Liver (tissue), 9 donors: Measurements from ENCODE around the gene PCF11. TPM values are rescaled to one million over a fixed set of nuclear protein-coding genes. Genes with fewer than 3 reads are reported as not detected.
"Not testable (repeated sequence)": the region's sequence is repeated elsewhere in the genome, so short reads cannot be mapped to it uniquely, and the experiment has no call there.

Source experiments
- DNase-seq: peaks from one replicate; pipeline ENCODE4 v3.0.0-alpha.2; 2017; ENCODE audit warnings: low spot score
- H3K27ac ChIP-seq, 2 donors: one replicate each; pipeline ENCODE4 v1.7.0; 2013; ENCODE audit warnings: inconsistent platforms in 2 of 2, low read length in 2 of 2, control low read depth in 1 of 2, low read depth in 1 of 2, mild to moderate bottlenecking in 1 of 2
- H3K27me3 ChIP-seq, 4 donors: one replicate each; pipeline versions ENCODE4 v1.6.1 to v1.7.0; 2013; ENCODE audit warnings: low read length in 3 of 4, inconsistent platforms in 1 of 4, mild to moderate bottlenecking in 1 of 4, moderate library complexity in 1 of 4; ENCODE audit not compliant: control insufficient read depth in 4 of 4, insufficient read depth in 4 of 4
- H3K36me3 ChIP-seq, 4 donors: one replicate each; pipeline versions ENCODE4 v1.6.1 to v1.7.0; 2013; ENCODE audit warnings: low read length in 3 of 4, mild to moderate bottlenecking in 3 of 4, low read depth in 1 of 4, moderate library complexity in 1 of 4; ENCODE audit not compliant: control insufficient read depth in 4 of 4, insufficient read depth in 3 of 4
- H3K4me1 ChIP-seq, 4 donors: one replicate each; pipeline versions ENCODE4 v1.6.1 to v1.7.0; 2013; ENCODE audit warnings: low read length in 3 of 4, mild to moderate bottlenecking in 3 of 4, moderate library complexity in 1 of 4; ENCODE audit not compliant: control insufficient read depth in 4 of 4, insufficient read depth in 4 of 4
- H3K4me3 ChIP-seq, 3 donors: one replicate each; pipeline versions ENCODE4 v1.6.1 to v1.7.0; 2013; ENCODE audit warnings: low read length in 3 of 3, control low read depth in 1 of 3, low read depth in 1 of 3, mild to moderate bottlenecking in 1 of 3
- H3K9ac ChIP-seq, 2 donors: one replicate each; pipeline ENCODE4 v1.7.0; 2013; ENCODE audit warnings: low read length in 2 of 2, mild to moderate bottlenecking in 2 of 2, moderate library complexity in 2 of 2, control low read depth in 1 of 2, low read depth in 1 of 2
- H3K9me3 ChIP-seq, 4 donors: one replicate each; pipeline versions ENCODE4 v1.6.1 to v1.7.0; 2013; ENCODE audit warnings: low read length in 3 of 4; ENCODE audit not compliant: control insufficient read depth in 4 of 4
- FOXA1 ChIP-seq: IDR thresholded peaks from 2 replicates; pipeline ENCODE4 v1.6.1; 2016; ENCODE audit warnings: antibody characterized with exemption
- FOXA2 ChIP-seq: IDR thresholded peaks from 2 replicates; pipeline ENCODE4 v1.6.1; 2016; ENCODE audit warnings: antibody characterized with exemption
- HNF4A ChIP-seq, 2 donors: conservative IDR thresholded peaks; 2 replicates each; pipeline ENCODE4 v1.6.1; 2016; ENCODE audit warnings: antibody characterized with exemption in 2 of 2, mild to moderate bottlenecking in 2 of 2
- JUND ChIP-seq, 2 donors: IDR thresholded peaks; 2 replicates each; pipeline ENCODE4 v1.6.1; 2016; ENCODE audit warnings: antibody characterized with exemption in 2 of 2
- RXRA ChIP-seq, 2 donors: IDR thresholded peaks; 2 replicates each; pipeline ENCODE4 v1.6.1; 2017 to 2018; ENCODE audit warnings: antibody characterized with exemption in 2 of 2, mild to moderate bottlenecking in 1 of 2
- SP1 ChIP-seq: IDR thresholded peaks from 2 replicates; pipeline ENCODE4 v1.6.1; 2018; ENCODE audit warnings: antibody characterized with exemption, mild to moderate bottlenecking
- WGBS: extraction: QIAGEN DNeasy Blood & Tissue Kit; methylation state at CpG from one replicate; pipeline ENCODE4 v1.1.7; 2013; 5-methylcytosine and 5-hydroxymethylcytosine counted together
- polyA plus RNA-seq, 2 donors: library from polyadenylated mRNA; stranded (reverse) in 1 of 2; unstranded in 1 of 2; fragments of 200-250 nt in 1 of 2; fragments of >200 nt in 1 of 2; fragmentation: Nextera tagmentation in 1 of 2; extraction: Ambion mirVana in 1 of 2; gene quantifications; one replicate each; pipeline versions ENCODE4 v1.2.1 to v1.2.3, GENCODE V29; 2013 to 2015
- total RNA-seq, 2 donors: library from RNA; depleted of rRNA; stranded (reverse); fragments of >200 nt; gene quantifications; one replicate each; pipeline ENCODE4 v1.2.3, GENCODE V29; 2014
- TF ChIP-seq, protein P1 (sequence below): IDR thresholded peaks from 2 replicates; pipeline ENCODE4 v1.6.1; 2016; ENCODE audit warnings: antibody characterized with exemption
- TF ChIP-seq, protein P2 (sequence below): IDR thresholded peaks from 2 replicates; pipeline ENCODE4 v1.6.1; 2016; ENCODE audit warnings: antibody characterized with exemption
- TF ChIP-seq, protein P3 (sequence below): IDR thresholded peaks from 2 replicates; pipeline ENCODE4 v1.6.1; 2016; ENCODE audit warnings: antibody characterized with exemption
- donor health status: healthy.
- donor health status: healthy.
- donor health status: healthy.
- donor health status: healthy.
- donor health status: healthy.

Gene PCF11
- total and polyA plus RNA-seq, 4 donors: 5.9 to 39.7 (median 19.0) TPM

DNA sequence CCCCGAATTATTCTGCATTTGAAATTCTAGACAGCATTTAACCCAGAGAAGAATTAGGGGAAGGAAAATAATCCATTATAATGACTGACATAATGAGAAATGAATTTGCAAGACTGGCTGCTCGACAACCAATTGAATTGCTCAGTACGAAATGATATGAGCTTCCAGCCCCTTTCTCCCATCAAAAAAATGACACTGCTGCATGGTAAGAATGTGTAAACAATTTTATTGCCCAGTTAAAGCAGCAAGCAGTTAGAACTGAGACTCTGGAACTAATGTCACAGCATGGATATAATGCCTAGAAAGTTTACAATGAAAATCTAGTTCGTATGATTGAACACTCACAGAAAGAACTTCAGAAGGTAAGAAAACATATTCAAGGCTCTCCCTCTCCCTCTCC, 24.7 kb upstream of the PCF11 start:
- WGBS: 85% methylated on average over 4 of the region's 4 CpGs
- Histone ChIP-seq H3K36me3 (no peaks in the 10 kb centered on the region), H3K9me3 (no peaks in the 10 kb centered on the region), H3K4me3 (no peak overlapping the region), H3K4me1 (no peaks in the 10 kb centered on the region), H3K27me3 (no peaks in the 10 kb centered on the region), H3K9ac (no peak overlapping the region), H3K27ac (no peak overlapping the region)
- no peak for TF ChIP-seq HNF4A (conservative IDR thresholded peaks at IDR 0.05)
- TF ChIP-seq FOXA2: no peak
- TF ChIP-seq RXRA (IDR thresholded peaks at IDR 0.05): no peak
- TF ChIP-seq SP1: no peak
- no peak for DNase-seq

DNA sequence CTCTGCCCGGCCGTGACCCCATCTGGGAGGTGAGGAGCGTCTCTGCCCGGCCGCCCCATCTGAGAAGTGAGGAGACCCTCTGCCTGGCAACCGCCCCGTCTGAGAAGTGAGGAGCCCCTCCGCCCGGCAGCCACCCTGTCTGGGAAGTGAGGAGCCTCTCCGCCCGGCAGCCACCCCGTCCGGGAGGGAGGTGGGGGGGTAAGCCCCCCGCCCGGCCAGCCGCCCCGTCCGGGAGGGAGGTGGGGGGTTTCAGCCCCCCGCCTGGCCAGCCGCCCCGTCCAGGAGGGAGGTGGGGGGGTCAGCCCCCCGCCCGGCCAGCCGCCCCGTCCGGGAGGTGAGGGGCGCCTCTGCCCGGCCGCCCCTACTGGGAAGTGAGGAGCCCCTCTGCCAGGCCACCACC, 23.7 kb upstream of the PCF11 start:
- not testable (repeated sequence) for H3K9ac ChIP-seq, H3K27me3 ChIP-seq, H3K4me1 ChIP-seq, H3K27ac ChIP-seq, H3K9me3 ChIP-seq, H3K36me3 ChIP-seq, DNase-seq, H3K4me3 ChIP-seq
- WGBS: 99% methylated on average over 15 of the region's 29 CpGs

DNA sequence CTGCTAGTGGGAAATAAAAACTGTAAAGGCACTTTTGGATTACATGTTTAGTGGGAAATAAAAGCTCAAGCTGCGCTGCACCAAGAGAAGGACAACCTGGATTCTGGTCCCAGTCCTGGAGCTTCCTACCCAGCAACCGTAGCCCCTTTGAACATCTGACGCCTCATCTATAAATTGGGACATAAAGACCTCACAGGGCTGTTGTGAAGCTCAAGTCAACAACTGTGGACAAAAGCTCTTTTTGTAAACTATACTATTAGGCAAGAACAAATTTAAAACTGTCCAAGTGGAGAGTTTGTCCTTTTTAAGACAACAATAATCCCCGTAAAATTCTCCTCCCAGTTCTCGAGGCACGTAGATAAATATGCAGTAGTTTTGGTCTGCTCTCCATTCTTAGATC, 17.6 kb upstream of the PCF11 start:
- 94% methylated on average over 6 of the region's 6 CpGs for WGBS
- H3K36me3 ChIP-seq: peaks cover 0 to 1% (median 0%) of the 10 kb centered on the region in 4 donors
- no peaks in the 10 kb centered on the region for H3K4me1 ChIP-seq
- no peak overlapping the region for H3K9ac ChIP-seq
- H3K27ac ChIP-seq: no peak overlapping the region
- H3K9me3 ChIP-seq: no peaks in the 10 kb centered on the region
- no peak overlapping the region for H3K4me3 ChIP-seq
- no peaks in the 10 kb centered on the region for H3K27me3 ChIP-seq
- no peak for TF ChIP-seq FOXA1
- TF ChIP-seq HNF4A (conservative IDR thresholded peaks at IDR 0.05): no peak
- TF ChIP-seq, protein P1, sequence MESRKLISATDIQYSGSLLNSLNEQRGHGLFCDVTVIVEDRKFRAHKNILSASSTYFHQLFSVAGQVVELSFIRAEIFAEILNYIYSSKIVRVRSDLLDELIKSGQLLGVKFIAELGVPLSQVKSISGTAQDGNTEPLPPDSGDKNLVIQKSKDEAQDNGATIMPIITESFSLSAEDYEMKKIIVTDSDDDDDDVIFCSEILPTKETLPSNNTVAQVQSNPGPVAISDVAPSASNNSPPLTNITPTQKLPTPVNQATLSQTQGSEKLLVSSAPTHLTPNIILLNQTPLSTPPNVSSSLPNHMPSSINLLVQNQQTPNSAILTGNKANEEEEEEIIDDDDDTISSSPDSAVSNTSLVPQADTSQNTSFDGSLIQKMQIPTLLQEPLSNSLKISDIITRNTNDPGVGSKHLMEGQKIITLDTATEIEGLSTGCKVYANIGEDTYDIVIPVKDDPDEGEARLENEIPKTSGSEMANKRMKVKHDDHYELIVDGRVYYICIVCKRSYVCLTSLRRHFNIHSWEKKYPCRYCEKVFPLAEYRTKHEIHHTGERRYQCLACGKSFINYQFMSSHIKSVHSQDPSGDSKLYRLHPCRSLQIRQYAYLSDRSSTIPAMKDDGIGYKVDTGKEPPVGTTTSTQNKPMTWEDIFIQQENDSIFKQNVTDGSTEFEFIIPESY: no peak
- TF ChIP-seq, protein P2, sequence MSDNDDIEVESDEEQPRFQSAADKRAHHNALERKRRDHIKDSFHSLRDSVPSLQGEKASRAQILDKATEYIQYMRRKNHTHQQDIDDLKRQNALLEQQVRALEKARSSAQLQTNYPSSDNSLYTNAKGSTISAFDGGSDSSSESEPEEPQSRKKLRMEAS: no peak
- TF ChIP-seq JUND (IDR thresholded peaks at IDR 0.05): no peak
- TF ChIP-seq, protein P3, sequence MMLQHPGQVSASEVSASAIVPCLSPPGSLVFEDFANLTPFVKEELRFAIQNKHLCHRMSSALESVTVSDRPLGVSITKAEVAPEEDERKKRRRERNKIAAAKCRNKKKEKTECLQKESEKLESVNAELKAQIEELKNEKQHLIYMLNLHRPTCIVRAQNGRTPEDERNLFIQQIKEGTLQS: no peak
- DNase-seq: no peak

DNA sequence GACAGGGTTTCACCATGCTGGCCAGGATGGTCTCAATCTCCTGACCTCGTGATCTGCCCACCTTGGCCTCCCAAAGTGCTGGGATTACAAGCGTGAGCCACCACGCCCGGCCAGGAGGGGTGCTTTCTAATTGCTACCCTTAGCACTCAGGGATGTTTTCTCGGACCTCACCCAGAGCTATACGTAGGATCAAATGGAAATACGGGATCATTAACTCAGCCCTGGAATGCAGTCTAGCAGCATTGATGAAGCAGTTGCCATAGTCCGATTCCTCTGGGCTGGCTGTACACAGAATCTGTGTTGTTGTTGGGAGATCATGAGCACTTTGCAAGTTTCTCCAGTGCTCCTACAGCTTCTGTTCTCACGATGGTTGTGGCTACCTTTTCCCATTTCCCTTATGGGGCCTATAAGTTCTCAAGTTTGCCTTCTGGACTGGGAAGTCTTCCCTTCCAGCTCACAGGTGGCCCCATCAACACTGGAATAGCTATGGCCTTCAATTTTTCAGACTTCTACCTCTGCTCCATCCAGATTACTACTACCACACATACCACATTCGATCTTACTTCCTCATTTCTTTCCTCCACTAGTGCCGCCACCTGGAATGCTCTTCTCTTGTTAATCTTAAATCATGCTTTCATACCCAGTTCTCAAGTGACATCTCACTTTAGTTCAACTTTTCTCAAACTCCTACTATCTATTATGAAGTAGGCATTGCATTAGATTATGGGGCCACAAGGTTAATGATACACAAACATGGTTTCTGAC, 16.1 kb upstream of the PCF11 start:
- H3K9ac ChIP-seq: no peak overlapping the region
- no peak for DNase-seq
- peaks cover 0 to 1% (median 0%) of the 10 kb centered on the region in 4 donors for H3K36me3 ChIP-seq
- H3K4me3 ChIP-seq: no peak overlapping the region
- no peaks in the 10 kb centered on the region for H3K9me3 ChIP-seq
- WGBS: 93% methylated on average over 11 of the region's 11 CpGs
- no peaks in the 10 kb centered on the region for H3K27me3 ChIP-seq
- no peaks in the 10 kb centered on the region for H3K4me1 ChIP-seq
- TF ChIP-seq FOXA2: no peak
- no peak for TF ChIP-seq RXRA (IDR thresholded peaks at IDR 0.05)
- H3K27ac ChIP-seq: no peak overlapping the region
